HCT116 (cell line): ENCODE measurements around the gene MBD5.

Experiments used
- CTCF ChIP-seq, 3 experiments: fragments of 200-600 bp in 1 of 3; sonication (generic) in 1 of 3; IDR thresholded peaks in 2 of 3; conservative IDR thresholded peaks in 1 of 3; 2 replicates each; pipeline ENCODE4 v1.5.1; 2012 to 2017; ENCODE audit warnings: low read depth in 2 of 3, low read length in 2 of 3, antibody characterized with exemption in 1 of 3, borderline replicate concordance in 1 of 3, control low read depth in 1 of 3, mild to moderate bottlenecking in 1 of 3, mixed read lengths in 1 of 3, mixed run types in 1 of 3, moderate library complexity in 1 of 3; ENCODE audit not compliant: insufficient read depth in 1 of 3
- POLR2A ChIP-seq: IDR thresholded peaks from 2 replicates; pipeline ENCODE4 v1.7.0; 2011; ENCODE audit warnings: borderline replicate concordance; ENCODE audit not compliant: insufficient read depth, insufficient read length; ENCODE audit errors: extremely low read depth
- REST ChIP-seq: IDR thresholded peaks from 2 replicates; pipeline ENCODE4 v1.6.1; 2012; ENCODE audit warnings: low read depth
- SIN3A ChIP-seq: IDR thresholded peaks from 2 replicates; pipeline ENCODE4 v1.6.1; 2012; ENCODE audit warnings: low read depth

GRCh38 chr2:148515976-148516375 lies 495.1 kb downstream of the MBD5 start:
- no peak for TF ChIP-seq POLR2A
- no peak for TF ChIP-seq CTCF (IDR thresholded peaks at IDR 0.05 in 2 of 3, conservative IDR thresholded peaks at IDR 0.05 in 1 of 3; ENCODE audit: borderline replicate concordance in 1 of 3, insufficient read depth in 1 of 3, low read depth in 2 of 3, low read length in 2 of 3)
- TF ChIP-seq SIN3A: no peak
- TF ChIP-seq REST: no peak
